Sigmoid colon (tissue), 7 donors: Measurements from ENCODE around the gene ADAMTSL1. TPM values are rescaled to one million over a fixed set of nuclear protein-coding genes. Genes with fewer than 3 reads are reported as not detected.

ENCODE experiments used
- DNase-seq: peaks from one replicate; pipeline ENCODE4 v3.0.0-alpha.2; 2019
- H3K27ac ChIP-seq, 4 donors: fragments of 200-600 bp; sonication (generic); one replicate each; pipeline ENCODE4 v1.5.1; 2016 to 2019; ENCODE audit warnings: mild to moderate bottlenecking in 1 of 4
- H3K27me3 ChIP-seq, 3 donors: fragments of 200-600 bp; sonication (generic); one replicate each; pipeline ENCODE4 v1.5.1; 2019; ENCODE audit warnings: mild to moderate bottlenecking in 1 of 3
- H3K36me3 ChIP-seq, 4 donors: fragments of 200-600 bp; sonication (generic); one replicate each; pipeline ENCODE4 v1.5.1; 2016 to 2019
- H3K4me1 ChIP-seq, 4 donors: fragments of 200-600 bp; sonication (generic); one replicate each; pipeline ENCODE4 v1.5.1; 2017 to 2019
- H3K4me3 ChIP-seq, 4 donors: fragments of 200-600 bp; sonication (generic); one replicate each; pipeline ENCODE4 v1.5.1; 2017 to 2019; ENCODE audit warnings: mild to moderate bottlenecking in 2 of 4, moderate library complexity in 1 of 4
- H3K9me3 ChIP-seq, 4 donors: fragments of 200-600 bp in 3 of 4; sonication (generic) in 3 of 4; one replicate each; pipeline versions ENCODE4 v1.5.1 to v1.6.1; 2013 to 2019
- EP300 ChIP-seq, 4 donors: sonication (generic); formaldehyde crosslinking; IDR thresholded peaks; one replicate each; pipeline ENCODE4 v1.6.1; 2017; ENCODE audit warnings: antibody characterized with exemption in 4 of 4
- POLR2A ChIP-seq, 2 donors: fragments of 450-650 bp; IDR thresholded peaks; one replicate each; pipeline ENCODE4 v1.6.1; 2016; ENCODE audit warnings: antibody characterized with exemption in 2 of 2, mild to moderate bottlenecking in 2 of 2, moderate library complexity in 2 of 2
- POLR2AphosphoS5 ChIP-seq, 4 donors: sonication (generic); formaldehyde crosslinking; IDR thresholded peaks; one replicate each; pipeline ENCODE4 v1.6.1; 2017; ENCODE audit warnings: antibody characterized with exemption in 4 of 4
- WGBS, 2 donors: extraction: QIAGEN DNeasy Blood & Tissue Kit; methylation state at CpG; one replicate each; pipeline ENCODE4 v1.1.7; 2013; 5-methylcytosine and 5-hydroxymethylcytosine counted together
- intact Hi-C: fragments of 100-400 bp; cut with DNase I; formaldehyde crosslinking; loops from one replicate; pipeline ENCODE4 v1.15.1; 2023
- polyA plus RNA-seq, 3 donors: library from polyadenylated mRNA; stranded (reverse); fragments of 200-250 nt; gene quantifications; one replicate each; pipeline ENCODE4 v1.2.3, GENCODE V29; 2013
- total RNA-seq, 4 donors: library from RNA; depleted of rRNA; stranded (reverse); fragments of >200 nt; gene quantifications; one replicate each; pipeline ENCODE4 v1.1.0, GENCODE V29; 2016
- TF ChIP-seq, protein P1 (sequence below), 4 experiments: fragments of 450-650 bp in 3 of 4; fragments of 200-600 bp in 1 of 4; IDR thresholded peaks; one replicate each; pipeline ENCODE4 v1.5.1; 2016 to 2019; ENCODE audit warnings: antibody characterized with exemption in 4 of 4, mild to moderate bottlenecking in 3 of 4, moderate library complexity in 2 of 4
- donor health status: healthy with polysubstance abuse.
- donor health status: Bipolar disorder and iron deficiency.
- donor health status: healthy.

The ADAMTSL1 gene
- total and polyA plus RNA-seq, 7 donors = 1.4 to 13.6 (median 6.5) TPM

DNA sequence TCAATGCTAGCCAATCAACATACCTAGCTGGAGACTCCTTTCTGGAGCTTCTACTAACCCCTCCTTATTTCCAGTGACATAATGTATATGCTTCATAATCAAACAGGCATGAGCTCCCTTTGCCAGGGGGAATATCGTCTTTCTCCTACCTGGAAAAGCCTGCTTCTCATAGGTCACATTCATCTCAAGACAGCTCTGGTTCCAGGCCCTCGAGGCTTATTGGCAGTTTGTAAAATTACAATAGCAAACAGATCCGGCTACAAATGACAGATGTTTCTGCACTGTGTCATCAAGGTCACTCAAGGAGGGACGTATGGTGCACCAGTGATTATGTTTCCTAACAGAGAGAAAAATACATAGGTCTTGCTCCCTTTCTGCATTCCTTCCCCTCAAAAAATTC is 419.1 kb downstream of the ADAMTSL1 start:
- Histone ChIP-seq H3K4me1 (peaks cover 0 to 8% (median 5%) of the 10 kb centered on the region in 4 donors), H3K9me3 (peaks cover 0 to 10% (median 5%) of the 10 kb centered on the region in 4 donors), H3K27me3 (no peaks in the 10 kb centered on the region), H3K36me3 (peaks cover 0 to 4% (median 0%) of the 10 kb centered on the region in 4 donors), H3K4me3 (no peak overlapping the region), H3K27ac (no peak overlapping the region)
- intact Hi-C loops = no loop called here
- WGBS, 2 donors = 83 to 86% methylated on average over 4 of the region's 4 CpGs
- TF ChIP-seq POLR2AphosphoS5 (IDR thresholded peaks at IDR 0.05) (no peak), EP300 (IDR thresholded peaks at IDR 0.05) (no peak), POLR2A (IDR thresholded peaks at IDR 0.05) (no peak)
- TF ChIP-seq, protein P1, sequence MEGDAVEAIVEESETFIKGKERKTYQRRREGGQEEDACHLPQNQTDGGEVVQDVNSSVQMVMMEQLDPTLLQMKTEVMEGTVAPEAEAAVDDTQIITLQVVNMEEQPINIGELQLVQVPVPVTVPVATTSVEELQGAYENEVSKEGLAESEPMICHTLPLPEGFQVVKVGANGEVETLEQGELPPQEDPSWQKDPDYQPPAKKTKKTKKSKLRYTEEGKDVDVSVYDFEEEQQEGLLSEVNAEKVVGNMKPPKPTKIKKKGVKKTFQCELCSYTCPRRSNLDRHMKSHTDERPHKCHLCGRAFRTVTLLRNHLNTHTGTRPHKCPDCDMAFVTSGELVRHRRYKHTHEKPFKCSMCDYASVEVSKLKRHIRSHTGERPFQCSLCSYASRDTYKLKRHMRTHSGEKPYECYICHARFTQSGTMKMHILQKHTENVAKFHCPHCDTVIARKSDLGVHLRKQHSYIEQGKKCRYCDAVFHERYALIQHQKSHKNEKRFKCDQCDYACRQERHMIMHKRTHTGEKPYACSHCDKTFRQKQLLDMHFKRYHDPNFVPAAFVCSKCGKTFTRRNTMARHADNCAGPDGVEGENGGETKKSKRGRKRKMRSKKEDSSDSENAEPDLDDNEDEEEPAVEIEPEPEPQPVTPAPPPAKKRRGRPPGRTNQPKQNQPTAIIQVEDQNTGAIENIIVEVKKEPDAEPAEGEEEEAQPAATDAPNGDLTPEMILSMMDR (IDR thresholded peaks at IDR 0.05) = no peak
- no peak for DNase-seq

DNA sequence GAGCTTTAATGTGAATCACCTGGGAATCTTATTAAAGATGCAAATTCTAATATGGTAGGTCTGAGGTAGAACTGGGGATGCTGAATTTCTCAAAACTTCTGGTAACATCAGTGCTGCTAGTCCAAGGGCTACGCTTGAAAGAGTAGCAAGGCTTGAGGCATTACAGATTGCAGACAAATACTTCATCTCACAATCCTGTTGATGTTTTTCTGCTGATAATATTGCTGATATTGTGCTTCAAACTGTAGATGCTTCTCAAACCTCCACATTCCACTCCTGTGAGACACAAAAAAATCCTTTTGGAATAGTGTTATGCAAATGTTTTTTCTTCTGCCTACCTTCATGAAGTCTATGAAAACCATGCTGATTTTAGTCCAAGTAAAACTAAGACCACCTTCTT is 419.5 kb downstream of the ADAMTSL1 start:
- DNase-seq = no peak
- Histone ChIP-seq H3K36me3 (peaks cover 0 to 4% (median 0%) of the 10 kb centered on the region in 4 donors), H3K4me3 (no peak overlapping the region), H3K9me3 (peaks cover 0 to 10% (median 5%) of the 10 kb centered on the region in 4 donors), H3K27ac (no peak overlapping the region), H3K4me1 (peaks cover 0 to 3% (median under 1%) of the 10 kb centered on the region in 4 donors), H3K27me3 (no peaks in the 10 kb centered on the region)
- TF ChIP-seq, protein P1 (IDR thresholded peaks at IDR 0.05) = no peak
- TF ChIP-seq EP300 (IDR thresholded peaks at IDR 0.05) (no peak), POLR2AphosphoS5 (IDR thresholded peaks at IDR 0.05) (no peak), POLR2A (IDR thresholded peaks at IDR 0.05) (no peak)
- intact Hi-C loops = no loop called here
- WGBS, 2 donors = 91 to 94% methylated on average over 1 of the region's 1 CpG

DNA sequence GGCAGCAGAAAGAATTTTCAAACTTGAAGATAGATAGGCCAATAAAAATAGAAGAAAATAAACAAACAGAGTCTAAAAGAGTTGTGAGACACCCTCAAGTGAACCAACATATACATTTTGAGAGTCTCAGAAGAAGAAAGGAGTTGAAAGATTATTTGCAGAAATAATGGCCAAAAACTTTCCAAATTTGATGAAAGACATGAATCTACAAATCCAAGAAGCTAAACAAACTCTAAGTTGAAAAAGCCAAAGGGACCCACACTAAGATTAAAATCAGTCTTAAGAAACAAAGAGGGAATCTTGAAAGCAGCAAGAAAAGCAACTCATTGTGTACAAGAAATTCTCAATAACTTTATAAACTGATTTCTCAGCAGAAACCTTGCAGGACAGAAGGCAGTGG is 422.1 kb downstream of the ADAMTSL1 start:
- Histone ChIP-seq H3K4me3 (no peak overlapping the region), H3K36me3 (peaks cover 0 to 4% (median 0%) of the 10 kb centered on the region in 4 donors), H3K27ac (no peak overlapping the region), H3K9me3 (peaks cover 0 to 10% (median 5%) of the 10 kb centered on the region in 4 donors), H3K27me3 (no peaks in the 10 kb centered on the region), H3K4me1 (no peaks in the 10 kb centered on the region)
- TF ChIP-seq POLR2A (IDR thresholded peaks at IDR 0.05) (no peak), EP300 (IDR thresholded peaks at IDR 0.05) (no peak), POLR2AphosphoS5 (IDR thresholded peaks at IDR 0.05) (no peak)
- TF ChIP-seq, protein P1 (IDR thresholded peaks at IDR 0.05) = no peak
- DNase-seq = no peak
- intact Hi-C loops = no loop called here

DNA sequence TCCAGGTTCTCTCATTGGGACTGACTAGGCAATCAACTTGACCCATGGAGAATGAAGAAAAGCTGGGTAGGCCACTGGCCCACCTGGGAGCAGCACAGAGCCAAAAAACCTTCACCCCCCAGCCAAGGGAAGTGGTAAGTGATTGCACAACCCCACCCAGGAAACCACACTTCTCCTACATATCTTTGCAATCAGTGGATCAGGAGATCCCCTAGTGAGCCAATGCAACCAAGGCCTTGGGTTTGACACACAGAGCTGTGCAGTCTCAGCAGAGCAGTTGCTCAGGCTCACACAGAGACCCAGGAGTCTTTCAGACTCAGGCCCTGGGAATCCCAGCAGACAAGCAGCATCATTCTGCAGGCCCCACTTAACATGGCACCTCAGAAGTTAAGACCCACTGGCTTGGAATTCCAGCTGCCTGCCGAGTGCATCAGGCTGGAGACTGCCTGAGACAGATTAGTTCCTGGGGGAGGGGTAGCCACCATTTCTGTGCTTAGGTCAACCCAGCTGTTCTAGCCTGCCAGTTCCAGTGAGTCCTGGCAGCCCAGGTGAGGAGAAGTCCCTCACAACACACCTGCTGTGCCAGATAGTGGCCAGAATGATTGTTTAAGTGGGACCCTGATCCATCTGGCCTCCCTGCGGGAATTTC is 422.7 kb downstream of the ADAMTSL1 start:
- DNase-seq = no peak
- intact Hi-C loops = no loop called here
- WGBS, 2 donors = 94 to 96% methylated on average over 2 of the region's 2 CpGs
- Histone ChIP-seq H3K27me3 (no peaks in the 10 kb centered on the region), H3K36me3 (peaks cover 0 to 4% (median 0%) of the 10 kb centered on the region in 4 donors), H3K9me3 (peaks cover 0 to 10% (median 5%) of the 10 kb centered on the region in 4 donors), H3K4me1 (no peaks in the 10 kb centered on the region), H3K4me3 (no peak overlapping the region), H3K27ac (no peak overlapping the region)
- TF ChIP-seq POLR2AphosphoS5 (IDR thresholded peaks at IDR 0.05) (no peak), POLR2A (IDR thresholded peaks at IDR 0.05) (no peak), EP300 (IDR thresholded peaks at IDR 0.05) (no peak)
- TF ChIP-seq, protein P1 (IDR thresholded peaks at IDR 0.05) = no peak
